SKM-1 (cell line): ENCODE data around the gene DAPK2.
"Not testable (repeated sequence)": the region's sequence is repeated elsewhere in the genome, so short reads cannot be mapped to it uniquely, and the experiment has no call there.

Experiments
- DNase-seq: peaks from one replicate; lab custom pipeline; 2025; ENCODE audit not compliant: unreplicated experiment; lab: John Stamatoyannopoulos, UW

Gene DAPK2

DNA sequence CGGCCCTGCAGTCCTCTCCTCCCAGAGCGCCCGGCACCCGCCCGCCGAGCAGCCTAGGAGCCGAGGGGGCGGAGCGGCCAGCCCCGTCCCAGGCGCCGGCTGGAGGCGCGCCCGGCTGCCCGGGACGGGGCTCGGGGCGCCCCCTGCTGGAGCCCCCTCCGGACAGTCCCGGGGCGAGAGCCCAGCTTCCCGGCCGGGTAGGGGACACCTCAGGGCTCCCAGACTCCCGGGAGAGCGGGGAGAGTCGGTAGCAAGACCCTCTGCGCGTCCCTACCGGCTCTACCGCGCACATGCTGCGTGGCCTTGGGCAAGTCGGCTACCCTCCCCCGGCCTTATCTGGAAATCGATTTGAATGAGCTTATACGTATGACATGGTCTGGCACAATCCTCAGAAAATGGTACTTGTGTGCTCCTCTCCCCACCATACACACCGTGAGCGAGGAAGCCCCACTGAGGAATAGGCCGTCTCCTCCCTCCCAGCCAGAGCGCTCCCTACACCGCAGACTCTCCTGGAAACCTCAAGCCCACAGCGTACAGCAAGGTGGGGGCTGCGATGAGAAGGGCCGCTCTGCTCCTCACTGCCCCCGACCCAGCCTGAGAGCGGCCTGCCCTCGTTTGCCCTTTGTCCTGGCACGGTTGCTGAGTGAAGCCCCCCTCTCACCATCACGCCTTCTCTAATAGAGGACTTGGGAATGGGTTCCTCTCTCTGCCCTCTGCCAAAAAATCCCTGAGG is at the start of gene DAPK2:
TSS of gene DAPK2 (minus strand) at position 65 of the 733 bp plus-strand sequence. CDS start 6,224 bp downstream, outside the sequence.
- DNase-seq, result peak; percentile 19

DNA sequence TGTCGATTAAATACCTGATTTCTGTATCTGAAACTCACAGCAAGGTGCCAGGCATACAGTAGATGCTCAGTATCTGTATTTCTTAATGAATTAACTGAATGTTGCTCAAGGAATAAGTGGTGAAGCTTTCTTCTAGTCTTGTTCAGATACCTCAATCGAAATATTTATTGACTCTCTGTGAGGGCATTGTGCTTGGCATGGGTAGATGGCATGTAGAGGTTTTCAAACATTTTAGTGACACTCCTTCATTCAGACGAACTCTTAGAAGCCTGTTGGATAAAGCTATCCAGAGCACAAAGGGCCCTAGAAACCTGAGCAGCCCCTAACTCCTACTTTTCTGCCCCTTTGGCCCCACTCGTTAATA is 49.1 kb upstream of the DAPK2 start:
- no peak for DNase-seq

DNA sequence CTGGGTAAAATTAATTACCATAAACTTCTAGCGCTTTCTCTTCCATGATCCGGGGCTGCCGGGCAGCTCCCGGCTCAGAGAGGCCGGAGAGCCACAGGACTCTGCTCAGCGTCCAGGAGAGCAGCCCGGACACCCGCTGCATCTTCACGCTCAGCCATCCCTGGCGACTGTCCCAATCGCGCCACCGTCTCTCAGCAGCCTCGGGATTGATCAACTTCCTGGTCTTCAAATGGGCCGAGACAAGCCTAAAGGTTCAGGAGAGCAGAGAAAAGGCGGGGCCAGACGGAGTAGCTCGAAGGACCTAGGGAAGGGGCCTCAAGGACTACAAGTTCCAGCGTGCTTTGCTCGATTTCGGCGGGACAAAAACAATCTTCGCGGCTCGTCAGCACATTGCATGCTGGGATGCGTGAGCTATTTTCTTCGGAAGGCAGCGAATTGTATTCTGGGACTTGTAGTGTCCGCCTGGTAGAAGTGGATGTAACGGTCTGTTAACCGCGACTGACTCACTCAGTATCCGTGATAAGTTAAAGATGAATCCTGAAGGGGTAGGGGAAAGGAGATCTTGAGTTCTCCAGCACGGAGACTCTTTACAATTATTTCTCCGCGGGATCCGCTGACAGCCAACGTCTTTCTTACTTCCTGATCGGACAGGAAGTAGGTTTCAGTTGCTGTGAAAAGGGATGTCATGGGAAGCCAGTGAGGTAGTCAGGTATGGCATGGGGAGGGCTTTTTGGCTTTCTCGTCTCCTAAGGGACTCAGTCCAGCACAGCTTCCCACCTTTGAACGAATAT is 47.5 kb upstream of the DAPK2 start, which contains the start of gene CIAO2A:
TSS of gene CIAO2A (minus strand) at position 212 of the 791 bp plus-strand sequence. CDS start at position 142, 70 bp downstream.
- DNase-seq, result peak; percentile 100

DNA sequence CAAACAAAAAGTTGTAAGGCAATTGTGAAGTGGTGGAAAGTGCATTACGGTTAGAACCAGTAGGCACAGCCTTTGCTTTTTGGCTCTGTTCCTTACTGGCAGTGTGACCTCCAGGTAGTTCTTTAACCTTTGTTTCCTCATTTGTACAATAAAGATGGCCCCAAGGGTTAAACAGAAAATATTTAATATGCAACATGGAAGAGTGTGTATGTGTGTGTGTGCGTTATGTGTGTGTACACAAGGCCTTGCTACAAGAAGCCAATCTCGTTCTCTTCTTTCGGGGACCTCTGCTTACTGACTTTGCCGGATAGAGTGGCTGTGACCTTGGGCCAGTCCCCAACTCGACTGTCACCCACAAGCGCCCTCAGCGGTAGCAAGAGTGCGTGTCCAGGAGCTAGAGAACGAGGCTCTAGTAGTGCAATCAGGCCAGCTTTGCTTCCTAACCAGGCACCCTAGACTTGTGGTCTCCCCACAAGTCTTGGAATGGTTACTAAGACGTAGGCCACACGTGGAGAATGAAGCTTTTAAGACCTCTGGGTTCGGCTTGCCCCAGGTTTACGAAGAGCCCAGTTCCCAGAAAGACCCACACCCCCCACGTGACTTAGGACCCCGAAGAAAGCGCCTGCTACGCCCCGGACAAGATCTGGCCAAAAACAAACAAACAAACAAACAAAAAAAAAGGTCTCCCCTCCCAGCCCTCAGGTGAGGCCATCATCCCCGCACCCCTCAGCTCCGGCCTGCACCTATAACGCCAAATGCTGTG is 46.8 kb upstream of the DAPK2 start:
- peak; percentile 72 for DNase-seq

DNA sequence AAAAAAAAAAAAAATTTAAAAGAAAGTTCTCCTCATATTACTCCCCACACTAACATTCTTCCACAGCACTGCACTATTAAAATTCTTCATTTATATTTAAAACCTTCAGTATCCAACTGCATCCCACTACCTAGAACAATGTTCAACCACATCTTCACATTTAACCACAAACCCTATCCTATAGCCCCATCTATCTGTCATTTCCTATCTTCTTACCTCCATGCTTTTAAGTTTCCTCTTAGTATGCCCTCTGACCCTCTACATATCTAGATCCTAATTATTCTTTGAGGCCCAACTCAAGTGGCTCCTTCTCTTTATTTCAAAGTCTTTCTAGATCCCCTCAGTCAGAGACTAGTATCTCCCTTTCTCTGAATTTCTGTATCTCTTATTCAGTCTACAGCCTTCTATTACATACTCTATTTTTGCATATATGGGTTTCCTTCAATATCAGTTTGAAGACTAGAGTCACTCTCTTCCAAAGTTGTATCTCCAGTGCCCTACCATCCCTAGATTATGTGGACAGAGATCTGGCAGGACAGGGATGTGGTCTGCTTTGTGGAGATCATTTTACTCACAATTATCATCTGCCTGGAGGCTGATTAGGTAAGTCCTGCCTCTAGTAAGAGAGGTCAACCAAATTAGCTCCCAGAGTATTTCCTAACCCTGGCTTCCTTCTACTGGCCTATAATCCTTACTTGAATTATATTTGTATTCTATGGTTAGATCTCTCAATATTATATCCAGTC is 46.0 kb upstream of the DAPK2 start:
- DNase-seq, result no peak

DNA sequence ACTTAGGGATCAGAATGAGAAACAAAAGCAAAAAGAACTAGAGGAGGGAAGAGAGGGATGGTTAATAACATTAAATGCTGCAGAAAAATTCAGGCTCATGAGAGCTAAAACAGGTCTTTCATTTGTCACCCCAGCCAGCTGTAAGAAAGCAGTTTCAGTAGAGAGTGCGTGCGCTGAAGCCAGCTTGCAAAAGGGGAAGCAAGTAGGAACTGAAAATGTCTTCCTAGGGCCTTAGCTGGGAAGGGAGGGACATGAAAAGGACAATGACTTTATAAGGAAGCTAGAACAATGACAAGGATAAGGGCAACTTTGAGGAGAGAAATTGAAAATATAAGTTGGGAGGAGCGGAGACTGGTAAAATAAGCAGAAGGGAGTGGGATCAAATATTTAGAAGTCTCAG is 44.2 kb upstream of the DAPK2 start:
- no peak for DNase-seq

DNA sequence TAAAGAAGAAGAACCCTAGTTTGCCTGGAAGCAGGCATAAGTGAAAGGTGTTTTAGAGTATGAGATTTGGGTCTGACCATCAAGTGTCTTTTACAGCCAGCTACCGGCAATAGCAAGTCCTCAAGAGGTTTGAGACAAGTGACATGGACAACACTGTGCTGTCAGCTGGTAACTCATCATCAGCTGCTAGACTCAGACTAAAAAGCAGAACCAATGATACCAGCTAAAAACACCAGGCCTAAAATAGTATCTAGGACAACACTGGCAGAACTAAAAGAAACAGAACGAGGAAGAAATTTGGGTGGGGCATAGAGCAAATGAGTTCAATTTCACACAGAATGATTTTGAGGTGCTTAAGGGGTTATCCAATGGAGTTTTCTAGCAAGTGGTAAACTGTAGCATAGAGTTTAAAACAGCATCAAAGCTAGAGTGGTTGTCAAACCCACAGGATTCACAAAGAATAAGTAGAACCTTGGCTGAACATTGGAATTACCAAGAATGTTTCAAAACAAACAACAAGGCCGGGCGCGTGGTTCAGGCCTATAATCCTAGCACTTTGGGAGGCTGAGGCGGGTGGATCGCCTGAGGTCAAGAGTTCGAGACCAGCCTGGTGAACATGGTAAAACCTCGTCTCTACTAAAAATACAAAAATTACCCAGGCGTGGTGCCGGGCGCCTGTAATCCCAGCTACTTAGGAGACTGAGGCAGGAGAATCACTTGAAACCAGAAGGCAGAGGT is 43.4 kb upstream of the DAPK2 start:
- no peak for DNase-seq

DNA sequence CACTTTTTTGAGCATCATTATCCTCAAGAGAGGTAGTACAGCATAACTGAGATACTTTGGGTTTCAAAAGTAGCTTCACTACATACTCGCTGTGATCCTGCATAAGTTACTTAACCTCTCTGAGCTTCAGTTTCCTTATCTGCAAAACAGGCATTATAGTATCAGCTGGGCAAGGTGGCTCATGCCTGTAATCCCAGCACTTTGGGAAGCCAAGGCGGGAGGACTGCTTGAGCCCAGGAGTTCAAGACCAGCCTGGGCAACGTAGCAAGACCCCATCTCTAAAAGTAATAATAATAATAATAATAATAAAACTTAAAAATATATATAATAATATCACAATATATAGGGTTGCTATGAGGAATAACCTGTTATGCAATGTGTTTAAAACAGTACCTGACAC is 36.5 kb upstream of the DAPK2 start:
- DNase-seq, result no peak

DNA sequence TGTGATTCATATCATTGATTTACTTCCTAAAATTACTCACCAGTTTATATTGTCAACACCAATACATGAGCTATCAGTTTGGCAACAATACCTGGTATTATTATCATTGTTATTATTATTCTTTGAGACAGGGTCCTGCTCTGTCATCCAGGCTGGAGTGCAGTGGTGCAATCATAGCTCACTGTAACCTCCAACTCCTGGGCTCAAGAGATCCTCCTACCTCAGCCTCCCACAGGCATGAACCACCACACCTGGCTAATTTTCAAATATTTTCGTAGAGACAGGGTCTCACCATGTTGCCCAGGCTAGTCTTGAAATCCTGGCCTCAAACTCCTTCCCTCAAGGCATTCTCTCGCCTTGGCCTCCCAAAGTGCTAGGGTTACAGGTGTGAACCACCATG is 27.2 kb upstream of the DAPK2 start:
- not testable (repeated sequence) for DNase-seq

DNA sequence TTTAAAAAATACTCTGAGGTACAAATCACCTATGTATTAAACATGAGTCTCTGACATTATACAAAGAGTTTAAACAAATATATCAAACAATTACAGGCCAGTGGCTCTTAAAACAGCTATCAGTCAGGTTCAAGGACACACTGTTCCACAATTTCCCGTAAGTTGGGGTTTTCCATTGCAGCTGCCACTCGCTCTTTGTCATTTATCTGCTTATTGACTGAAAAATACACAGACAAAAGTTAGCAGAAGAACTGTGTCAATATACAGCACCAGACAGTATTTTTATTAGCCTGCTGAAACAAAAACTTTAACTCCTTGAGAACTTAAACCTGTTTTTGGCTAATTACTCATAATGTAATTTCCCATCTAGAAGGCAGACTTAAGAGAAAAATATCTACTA is 26.5 kb upstream of the DAPK2 start:
- no peak for DNase-seq

DNA sequence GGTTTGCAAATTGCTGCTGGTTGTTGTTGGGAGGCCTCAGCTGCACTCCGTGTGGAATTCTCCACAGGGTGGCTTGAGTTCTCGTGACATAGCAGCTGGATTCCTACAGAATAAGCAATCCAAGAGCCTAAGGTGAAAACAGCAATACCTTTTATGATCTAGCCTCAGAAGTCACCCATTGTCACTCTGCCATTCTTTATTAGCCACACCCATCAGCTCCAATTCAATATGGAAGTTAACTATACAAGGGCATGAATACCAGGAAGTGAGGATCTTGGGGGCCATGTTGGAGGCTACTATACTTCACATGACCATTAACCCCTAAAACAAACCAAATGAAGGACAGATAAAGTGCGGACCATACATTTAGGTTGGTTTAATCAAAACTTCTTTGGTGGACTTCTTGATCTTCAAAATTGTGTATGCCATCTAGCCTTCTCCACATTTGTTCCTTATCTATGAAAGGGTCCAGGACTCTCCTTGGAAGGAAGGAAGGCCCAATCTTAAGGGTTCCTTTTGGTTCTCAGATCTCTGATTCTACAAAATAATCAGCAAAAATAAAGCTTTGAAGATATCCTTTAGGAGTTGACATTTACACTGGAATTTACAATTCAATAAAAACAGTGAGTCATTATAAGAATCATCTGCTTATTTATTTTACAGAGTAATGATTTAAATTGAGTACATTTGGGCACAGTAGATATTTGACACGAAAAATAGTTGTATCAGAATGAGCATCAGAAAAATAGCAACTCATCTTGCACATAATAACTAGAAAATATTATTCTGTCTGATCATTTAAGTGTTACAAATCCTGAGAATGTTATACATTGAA is 25.9 kb upstream of the DAPK2 start:
- no peak for DNase-seq

DNA sequence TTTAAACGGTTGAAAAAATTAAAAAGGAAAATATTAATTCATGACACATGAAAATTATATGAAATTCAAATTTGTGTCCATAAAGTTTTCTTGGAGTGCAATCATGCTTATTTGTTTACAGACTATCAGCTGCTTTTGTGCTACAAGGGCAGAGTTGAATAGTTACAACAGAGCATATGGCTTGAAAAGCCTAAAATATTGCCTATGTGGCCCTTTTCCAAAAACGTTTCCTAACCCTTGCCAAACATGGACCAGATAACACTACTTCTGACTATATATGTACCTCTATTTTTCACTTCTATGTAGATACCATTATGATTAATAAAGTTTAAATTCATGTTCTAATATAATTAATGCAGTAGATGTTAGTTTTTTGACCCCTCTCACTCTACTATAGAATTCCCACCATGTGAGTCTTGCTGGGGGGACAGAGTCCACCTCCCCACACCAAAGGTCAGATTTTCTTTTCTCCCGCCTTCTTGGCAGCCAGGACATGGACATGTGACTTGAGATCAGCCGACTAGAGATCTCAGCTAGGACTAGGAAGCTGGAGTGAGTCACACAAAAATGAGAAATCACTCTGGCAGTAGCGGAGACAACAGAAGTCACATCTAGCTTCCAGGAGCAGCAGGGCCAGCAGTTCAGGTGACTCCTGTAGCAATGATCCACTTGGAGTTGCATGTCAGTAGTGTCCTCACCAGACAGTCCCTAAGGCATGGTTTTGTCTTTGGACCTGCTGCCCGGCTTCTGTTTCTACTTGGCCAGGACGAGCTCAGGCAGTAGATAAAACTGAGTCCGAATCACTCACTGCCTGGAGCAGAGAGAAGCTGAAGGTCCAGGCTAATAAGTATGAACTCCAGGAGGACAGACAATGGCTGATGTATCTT is 24.9 kb upstream of the DAPK2 start:
- no peak for DNase-seq

DNA sequence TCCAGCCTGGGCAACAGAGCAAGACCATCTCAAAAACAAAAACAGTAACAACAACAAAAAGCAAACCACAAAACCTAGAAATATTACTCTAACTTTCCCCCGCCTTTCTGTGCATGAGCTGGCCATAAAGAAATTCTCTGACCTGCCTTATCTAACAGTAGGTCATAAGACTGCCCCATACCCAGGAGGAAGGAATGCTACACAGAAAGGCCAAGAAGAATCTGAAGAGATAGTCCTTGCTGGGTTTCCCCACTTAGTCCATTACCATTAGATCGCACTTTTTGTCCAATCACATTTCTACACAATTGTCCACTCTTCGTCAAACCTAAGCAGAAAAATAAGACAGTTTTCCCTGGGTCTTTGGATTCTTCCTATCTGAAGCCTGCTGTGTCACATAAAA is 23.8 kb upstream of the DAPK2 start:
- no peak for DNase-seq

DNA sequence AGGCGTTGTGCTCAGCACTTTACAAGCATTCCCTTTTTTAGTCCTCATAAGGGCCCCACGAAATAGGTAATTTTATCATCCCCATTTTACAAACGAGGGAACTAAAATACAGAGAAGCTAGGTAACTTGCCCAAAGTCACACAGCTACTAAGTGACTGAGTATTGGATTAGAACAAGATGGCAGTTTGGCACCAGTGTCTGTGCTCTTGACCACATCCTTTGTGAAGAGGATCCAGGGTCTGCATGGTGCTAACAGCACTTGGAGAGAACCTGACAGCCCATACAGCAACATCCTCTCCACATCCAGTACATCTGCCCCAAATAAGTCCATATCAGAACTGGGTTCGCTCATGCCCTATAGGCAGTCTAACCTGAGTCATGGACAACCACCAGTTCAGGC is 21.8 kb upstream of the DAPK2 start:
- DNase-seq, result no peak

DNA sequence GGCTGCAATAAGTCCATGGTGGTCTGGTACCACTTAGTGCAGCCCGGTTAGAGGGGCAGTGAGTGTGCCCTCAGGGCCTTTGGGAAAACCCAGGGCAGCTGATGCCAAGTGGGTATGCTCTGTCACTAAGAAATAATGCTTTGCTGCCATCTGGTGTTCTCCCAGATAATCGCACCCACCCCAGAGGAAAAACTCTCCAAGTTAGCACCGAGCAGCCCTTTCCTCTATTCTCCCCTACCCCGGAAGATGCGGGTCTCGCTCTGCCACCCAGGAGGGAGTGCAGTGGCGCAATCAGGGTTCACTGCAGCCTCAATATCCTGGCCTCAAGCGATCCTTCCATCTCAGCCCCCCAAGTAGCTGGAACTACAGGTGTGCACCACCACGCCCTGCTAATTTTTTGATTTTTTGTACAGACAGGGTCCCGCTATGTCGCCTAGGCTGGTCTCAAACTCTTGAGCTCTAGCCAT is 21.3 kb upstream of the DAPK2 start:
- peak; percentile 65 for DNase-seq

DNA sequence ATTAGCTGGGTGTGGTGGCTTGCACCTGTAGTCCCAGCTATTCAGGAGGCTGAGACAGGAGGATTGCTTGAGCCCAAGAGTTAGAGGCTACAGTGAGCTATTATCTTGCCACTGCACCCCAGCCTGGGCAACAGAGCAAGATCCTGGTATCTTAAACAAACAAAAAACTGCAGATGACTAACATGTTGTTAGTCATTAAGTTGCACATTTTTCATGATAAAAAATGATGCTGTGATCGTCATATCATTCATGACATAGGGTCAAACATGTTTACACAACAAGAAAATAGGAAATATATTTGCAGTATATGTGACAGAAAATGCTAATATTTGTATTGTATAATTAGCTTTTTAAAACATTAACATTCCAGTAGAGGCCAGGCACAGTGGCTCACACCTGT is 20.2 kb upstream of the DAPK2 start:
- no peak for DNase-seq

DNA sequence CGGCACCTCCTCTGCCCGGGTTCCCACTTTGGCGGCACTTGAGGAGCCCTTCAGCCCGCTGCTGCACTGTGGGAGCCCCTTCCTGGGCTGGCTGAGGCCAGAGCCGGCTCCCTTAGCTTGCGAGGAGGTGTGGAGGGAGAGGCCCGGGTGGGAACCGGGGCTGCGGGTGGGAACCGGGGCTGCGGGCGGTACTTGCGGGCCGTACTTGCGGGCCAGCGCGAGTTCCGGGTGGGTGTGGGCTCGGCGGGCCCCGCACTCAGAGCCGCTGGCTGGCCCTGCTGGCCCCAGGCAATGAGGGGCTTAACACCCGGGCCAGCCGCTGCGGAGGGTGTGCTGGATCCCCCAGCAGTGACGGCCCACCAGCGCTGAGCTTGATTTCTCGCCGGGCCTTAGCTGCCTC is 14.4 kb upstream of the DAPK2 start:
- no peak for DNase-seq

DNA sequence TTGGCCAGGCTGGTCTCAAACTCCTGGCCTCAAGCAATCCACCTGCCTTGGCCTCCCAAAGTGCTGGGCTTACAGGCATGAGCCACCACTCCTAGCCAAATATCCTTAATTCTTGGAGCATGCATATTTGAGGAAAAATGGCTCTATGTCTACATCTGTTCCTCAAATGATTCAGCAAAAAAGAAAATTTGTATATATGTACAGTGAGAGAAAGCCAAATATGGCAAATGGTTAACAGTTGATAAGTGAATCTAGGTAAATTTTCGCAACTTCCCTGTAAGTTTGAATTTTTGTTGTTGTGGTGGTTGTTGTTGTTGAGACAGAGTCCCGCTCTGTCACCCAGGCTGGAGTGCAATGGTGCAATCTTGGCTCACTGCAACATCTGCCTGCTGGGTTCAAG is 12.8 kb upstream of the DAPK2 start:
- DNase-seq, result not testable (repeated sequence)
